Measurements from ENCODE around the gene SKA2. TPM values are rescaled to one million over a fixed set of nuclear protein-coding genes. Genes with fewer than 3 reads are reported as not detected.

The SKA2 gene
- total RNA-seq, 2 experiments from 2014 or later: 83.5 to 83.9 TPM

- Mint-ChIP-seq H3K27ac (no peak overlapping the region), H3K36me3 (peaks cover 14% of the 10 kb centered on the region), H3K4me3 (no peak overlapping the region), H3K4me1 (ENCODE audit: low read depth) (no peaks in the 10 kb centered on the region), H3K9me3 (peaks cover 2% of the 10 kb centered on the region), H3K27me3 (no peaks in the 10 kb centered on the region)
- CTCF ChIA-PET: no interaction called here
- intact Hi-C loops (cut with micrococcal nuclease): no loop called here
- no peak for DNase-seq
- POLR2A ChIA-PET: no interaction called here
Observed at GRCh38 chr17:59174671-59175070, 19.7 kb upstream of the SKA2 start.

GRCh38 chr17:59172436-59173004, 17.5 kb upstream of the SKA2 start:
- peaks cover 4% of the 10 kb centered on the region for H3K4me1 Mint-ChIP-seq (ENCODE audit: low read depth)
- DNase-seq: no peak
- ChIA-PET POLR2A (no interaction called here), CTCF (interaction anchor here (0.7 to 1.1 kb wide), 2 partner anchors 48 to 349 kb away, joined by 3 to 4 read pairs; partner anchors contain the start of gene GDPD1)
- no peak overlapping the region for H3K27ac Mint-ChIP-seq
- peaks cover 14% of the 10 kb centered on the region for H3K36me3 Mint-ChIP-seq
- no peak overlapping the region for H3K4me3 Mint-ChIP-seq
- intact Hi-C loops (cut with micrococcal nuclease): no loop called here
- no peaks in the 10 kb centered on the region for H3K27me3 Mint-ChIP-seq
- H3K9me3 Mint-ChIP-seq: peaks cover 2% of the 10 kb centered on the region

DNA sequence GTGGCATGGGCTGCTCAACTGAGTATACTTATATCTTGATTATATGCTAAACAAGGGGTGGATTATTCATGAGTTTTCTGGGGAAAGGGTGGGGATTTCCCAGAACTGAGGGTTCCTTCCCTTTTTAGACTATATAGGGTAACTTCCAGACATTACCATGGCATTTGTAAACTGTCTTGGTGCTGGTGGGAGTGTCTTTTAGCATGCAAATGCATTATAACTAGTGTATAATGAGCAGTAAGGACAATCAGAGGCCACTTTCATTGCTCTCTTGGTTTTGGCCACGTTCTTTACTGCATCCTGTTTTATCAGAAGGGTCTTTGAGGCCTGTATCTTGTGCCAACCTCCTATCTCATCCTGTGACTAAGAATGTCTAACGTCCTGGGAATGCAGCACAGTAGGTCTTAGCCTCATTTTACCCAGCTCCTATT, 12.6 kb upstream of the SKA2 start:
- Mint-ChIP-seq H3K36me3 (peaks cover 7% of the 10 kb centered on the region), H3K9me3 (no peaks in the 10 kb centered on the region), H3K27ac (no peak overlapping the region), H3K4me1 (ENCODE audit: low read depth) (peaks cover 6% of the 10 kb centered on the region), H3K27me3 (no peaks in the 10 kb centered on the region), H3K4me3 (no peak overlapping the region)
- ChIA-PET POLR2A (no interaction called here), CTCF (no interaction called here)
- intact Hi-C loops (cut with micrococcal nuclease): no loop called here
- DNase-seq: no peak

DNA sequence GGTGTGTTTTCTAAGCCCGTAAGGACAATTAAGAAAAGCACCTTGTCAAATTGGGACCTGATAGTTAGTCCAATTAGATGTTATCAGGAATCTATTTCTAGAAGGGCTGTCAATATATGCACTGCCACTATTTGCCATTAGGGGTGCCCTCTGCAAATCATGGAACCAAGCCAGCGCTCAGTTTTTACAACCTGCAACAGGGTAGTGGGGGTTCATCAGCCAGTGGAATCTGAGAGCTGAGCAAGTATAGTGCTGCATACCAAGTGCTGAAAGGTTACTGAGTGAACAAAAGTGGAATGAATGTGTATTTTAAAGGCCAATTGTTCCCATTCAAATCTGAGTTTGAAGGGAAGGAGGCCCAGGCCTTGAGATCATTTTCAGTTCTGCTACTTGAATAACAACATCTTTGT, 11.0 kb upstream of the SKA2 start:
- CTCF ChIA-PET: interaction anchor here (0.5 to 1.5 kb wide), 3 partner anchors 13 to 809 kb away, joined by 3 to 4 read pairs (median 3); partner anchors contain the start of gene TRIM37
- intact Hi-C loops (cut with micrococcal nuclease): no loop called here
- peak; percentile 45 for DNase-seq
- H3K4me3 Mint-ChIP-seq: peak overlapping the region; percentile 2
- H3K27ac Mint-ChIP-seq: no peak overlapping the region
- H3K4me1 Mint-ChIP-seq (ENCODE audit: low read depth): peaks cover 10% of the 10 kb centered on the region
- POLR2A ChIA-PET: no interaction called here
- H3K27me3 Mint-ChIP-seq: no peaks in the 10 kb centered on the region
- H3K9me3 Mint-ChIP-seq: no peaks in the 10 kb centered on the region
- H3K36me3 Mint-ChIP-seq: peaks cover 4% of the 10 kb centered on the region

- H3K4me3 Mint-ChIP-seq: no peak overlapping the region
- ChIA-PET POLR2A (no interaction called here), CTCF (interaction anchor here (1.1 kb wide), 1 partner anchor 18 kb away, joined by 3 read pairs; no protein-coding TSS in a partner anchor)
- H3K27me3 Mint-ChIP-seq: no peaks in the 10 kb centered on the region
- H3K9me3 Mint-ChIP-seq: no peaks in the 10 kb centered on the region
- intact Hi-C loops (cut with micrococcal nuclease): no loop called here
- DNase-seq: no peak
- H3K36me3 Mint-ChIP-seq: no peaks in the 10 kb centered on the region
- H3K4me1 Mint-ChIP-seq (ENCODE audit: low read depth): peaks cover 15% of the 10 kb centered on the region
- H3K27ac Mint-ChIP-seq: no peak overlapping the region
Observed at GRCh38 chr17:59161477-59161876, 6.5 kb upstream of the SKA2 start.

DNA sequence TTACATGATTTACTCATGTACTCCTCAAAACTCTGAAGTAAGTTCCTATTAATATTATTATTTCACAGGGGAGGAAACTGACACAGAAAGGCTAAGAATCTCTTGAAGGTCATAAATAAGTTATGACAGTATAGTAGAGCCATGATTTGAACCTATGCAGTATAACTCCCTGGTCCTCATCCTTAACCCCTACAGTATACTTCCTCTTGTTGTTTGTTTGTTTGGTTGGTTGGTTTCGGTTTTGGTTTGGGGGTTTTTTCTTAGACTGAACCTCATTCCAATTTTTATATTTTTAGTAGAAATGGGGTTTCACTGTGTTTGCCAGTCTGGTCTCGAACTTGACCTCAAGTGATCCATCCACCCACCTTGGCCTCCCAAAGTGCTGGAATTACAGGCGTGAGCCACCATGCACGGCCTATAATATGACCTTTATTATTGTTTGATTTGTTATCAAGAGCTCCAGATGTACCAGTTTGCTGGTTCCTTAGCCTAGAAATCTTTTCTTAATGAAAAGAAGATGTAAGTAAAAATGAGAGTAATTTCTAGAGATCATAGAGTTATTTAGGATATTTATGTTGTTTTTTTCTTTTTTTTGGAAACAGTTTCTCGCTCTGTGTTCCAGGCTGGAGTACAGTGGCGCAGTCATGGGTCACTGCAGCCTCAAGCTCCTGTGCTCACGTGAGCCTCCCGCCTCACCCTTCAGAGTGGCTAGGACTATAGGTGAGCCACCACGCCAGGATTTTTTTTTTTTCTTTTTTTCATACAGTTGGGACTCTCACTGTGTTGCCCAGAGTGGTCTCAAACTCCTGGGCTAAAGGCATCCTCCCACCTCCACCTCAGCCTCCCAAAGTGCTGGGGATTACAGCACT, 5.4 kb upstream of the SKA2 start:
- Mint-ChIP-seq H3K4me1 (ENCODE audit: low read depth) (peaks cover 17% of the 10 kb centered on the region), H3K27ac (no peak overlapping the region), H3K4me3 (no peak overlapping the region), H3K27me3 (no peaks in the 10 kb centered on the region), H3K36me3 (no peaks in the 10 kb centered on the region), H3K9me3 (no peaks in the 10 kb centered on the region)
- DNase-seq: no peak
- POLR2A ChIA-PET: no interaction called here
- intact Hi-C loops (cut with micrococcal nuclease): no loop called here
- CTCF ChIA-PET: no interaction called here

DNA sequence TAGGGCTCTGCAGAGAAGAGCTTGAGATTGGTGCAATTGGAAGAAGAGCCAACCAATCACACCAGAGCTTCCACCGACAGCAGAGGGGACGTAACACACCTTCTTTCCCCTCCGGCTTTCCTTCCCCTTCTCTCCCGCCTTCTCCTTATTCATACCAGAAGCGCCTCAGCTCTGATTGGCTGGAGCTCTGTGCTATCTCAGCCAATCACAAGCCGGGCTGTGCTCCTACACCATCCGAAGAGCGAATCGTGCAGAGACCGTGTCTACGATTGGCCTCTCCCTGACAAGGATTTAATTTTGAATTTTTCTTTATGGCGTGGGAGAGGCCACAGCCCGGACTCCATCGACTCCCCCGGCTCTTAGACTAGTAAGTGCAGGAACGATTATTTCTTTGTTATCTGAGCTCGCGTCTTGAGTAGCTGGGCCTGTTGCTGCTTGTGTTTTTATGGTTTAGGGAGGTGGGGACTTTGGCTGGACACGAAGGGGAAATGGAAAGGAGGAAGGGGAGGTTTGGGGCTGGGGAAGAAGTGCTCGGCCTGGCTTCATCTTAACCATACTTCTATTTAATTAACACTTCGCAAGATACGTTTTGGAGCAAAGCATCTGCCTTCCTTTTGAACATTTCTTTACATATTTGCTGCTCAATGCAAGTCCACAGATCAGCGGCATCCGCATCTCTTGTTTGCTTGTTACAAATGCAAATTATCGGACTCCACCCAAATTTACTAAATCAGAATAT, 622 bp upstream of the SKA2 start, which contains the start of gene PRR11:
TSS of gene PRR11 (plus strand) at position 308 of the 739 bp plus-strand sequence. CDS start 14,007 bp downstream, outside the sequence.
- no peak within 1 kb of the TSS for H3K27ac Mint-ChIP-seq
- CTCF ChIA-PET: interaction anchor here (1.0 kb wide), 2 partner anchors 49 to 151 kb away, joined by 3 to 6 read pairs; partner anchors contain the start of gene TRIM37
- peak; percentile 97 for DNase-seq
- no peak within 1 kb of the TSS for H3K4me3 Mint-ChIP-seq
- POLR2A ChIA-PET: interaction anchor here (0.8 to 4.7 kb wide), 6 partner anchors 31 to 524 kb away, joined by 4 to 39 read pairs (median 8); partner anchors contain the start of genes CLTC, GDPD1, SMG8 and TRIM37
- peaks cover 37% of the 10 kb centered on the region for H3K4me1 Mint-ChIP-seq (ENCODE audit: low read depth)
- H3K9me3 Mint-ChIP-seq: no peaks in the 10 kb centered on the region
- no peaks in the 10 kb centered on the region for H3K27me3 Mint-ChIP-seq
- intact Hi-C loops (cut with micrococcal nuclease): loop anchor here (1.0 to 5.0 kb wide), 8 partner anchors 49 to 1149 kb away; partner anchors contain the start of genes GDPD1, SMG8, SRSF1 and TRIM37
- H3K36me3 Mint-ChIP-seq: peaks cover 6% of the 10 kb centered on the region

DNA sequence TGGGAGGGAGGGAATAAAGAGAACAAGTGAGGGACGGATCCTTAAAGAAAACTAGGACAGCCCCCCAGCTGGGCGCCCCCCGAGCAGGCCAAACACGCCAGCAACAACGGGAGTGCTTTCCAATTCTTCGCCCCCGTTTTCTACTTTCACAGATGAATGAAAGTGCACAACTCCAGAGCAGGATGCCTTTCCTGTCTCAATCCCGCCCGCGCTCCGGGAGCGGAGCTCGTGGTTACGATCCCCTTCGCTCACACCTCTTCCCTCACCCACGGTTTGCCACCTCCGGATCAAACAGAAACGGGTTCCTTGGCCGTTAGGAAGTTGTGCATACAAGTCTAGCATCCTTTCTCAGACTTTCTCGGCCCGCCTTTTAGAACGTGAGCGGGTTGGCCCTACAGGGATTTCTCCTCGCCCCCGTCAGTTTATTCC, 680 bp downstream of the SKA2 start:
- Mint-ChIP-seq H3K27me3 (no peaks in the 10 kb centered on the region), H3K4me1 (ENCODE audit: low read depth) (peaks cover 44% of the 10 kb centered on the region), H3K9me3 (no peaks in the 10 kb centered on the region), H3K27ac (no peak overlapping the region), H3K36me3 (peaks cover 6% of the 10 kb centered on the region), H3K4me3 (no peak overlapping the region)
- POLR2A ChIA-PET: interaction anchor here (0.8 to 4.7 kb wide), 5 partner anchors 25 to 522 kb away, joined by 3 to 39 read pairs (median 8); partner anchors contain the start of genes SMG8 and TRIM37
- DNase-seq: peak; percentile 65
- CTCF ChIA-PET: no interaction called here
- intact Hi-C loops (cut with micrococcal nuclease): loop anchor here (2.0 kb wide), 3 partner anchors 56 to 1148 kb away; partner anchors contain the start of genes GDPD1, SMG8 and SRSF1

DNA sequence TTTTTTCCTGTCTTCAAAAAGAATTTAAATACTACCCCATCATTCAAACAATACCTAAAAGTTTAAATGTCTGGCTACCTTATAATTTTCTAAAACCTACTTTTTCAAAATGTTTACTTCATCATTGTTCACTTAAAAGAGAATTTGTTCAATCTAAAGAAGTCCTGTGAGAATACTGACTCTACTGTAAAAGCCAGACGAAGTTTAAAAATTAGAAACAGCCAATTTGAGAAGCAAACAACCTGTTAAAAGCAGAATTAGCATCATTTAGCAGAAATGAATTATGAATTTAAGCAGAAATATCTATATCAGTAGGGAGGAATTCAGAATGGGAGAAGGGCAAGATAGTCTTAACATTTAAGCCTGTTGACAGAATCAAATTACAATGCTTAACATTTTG, 2.1 kb downstream of the SKA2 start:
- H3K27me3 Mint-ChIP-seq: no peaks in the 10 kb centered on the region
- DNase-seq: no peak
- intact Hi-C loops (cut with micrococcal nuclease): no loop called here
- CTCF ChIA-PET: no interaction called here
- H3K36me3 Mint-ChIP-seq: peaks cover 6% of the 10 kb centered on the region
- no peak overlapping the region for H3K27ac Mint-ChIP-seq
- H3K4me3 Mint-ChIP-seq: no peak overlapping the region
- POLR2A ChIA-PET: interaction anchor here (0.6 to 4.7 kb wide), 4 partner anchors 47 to 811 kb away, joined by 3 to 39 read pairs (median 3); partner anchors contain the start of genes RNFT1 and TRIM37
- no peaks in the 10 kb centered on the region for H3K9me3 Mint-ChIP-seq
- H3K4me1 Mint-ChIP-seq (ENCODE audit: low read depth): peaks cover 48% of the 10 kb centered on the region

DNA sequence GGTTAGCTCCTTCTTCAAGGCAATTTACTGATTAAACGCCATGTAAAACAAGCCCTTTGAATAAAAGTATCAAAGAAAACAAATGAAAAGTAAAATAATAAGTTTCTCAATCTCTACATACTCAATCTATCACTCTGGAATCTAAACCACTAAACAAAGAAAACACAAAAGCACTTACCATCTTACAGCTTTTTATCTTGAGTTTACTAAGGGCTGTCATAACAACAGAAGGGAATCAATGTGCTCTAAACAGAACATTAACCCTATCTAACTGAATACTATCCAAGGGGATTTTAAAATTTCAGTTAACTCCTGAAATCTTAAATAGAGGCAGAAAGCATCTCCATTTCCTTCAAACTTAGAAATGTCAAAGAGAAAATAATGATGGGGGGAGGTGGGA, 3.4 kb downstream of the SKA2 start:
- ChIA-PET POLR2A (no interaction called here), CTCF (no interaction called here)
- Mint-ChIP-seq H3K4me3 (no peak overlapping the region), H3K4me1 (ENCODE audit: low read depth) (peaks cover 46% of the 10 kb centered on the region), H3K27me3 (no peaks in the 10 kb centered on the region), H3K36me3 (peaks cover 6% of the 10 kb centered on the region), H3K9me3 (no peaks in the 10 kb centered on the region), H3K27ac (no peak overlapping the region)
- intact Hi-C loops (cut with micrococcal nuclease): no loop called here
- DNase-seq: no peak

GRCh38 chr17:59151006-59151405, 4.0 kb downstream of the SKA2 start:
- no peak overlapping the region for H3K27ac Mint-ChIP-seq
- ChIA-PET POLR2A (no interaction called here), CTCF (interaction anchor here (0.5 kb wide), 1 partner anchor 115 kb away, joined by 3 read pairs; no protein-coding TSS in a partner anchor)
- H3K9me3 Mint-ChIP-seq: no peaks in the 10 kb centered on the region
- intact Hi-C loops (cut with micrococcal nuclease): no loop called here
- no peak overlapping the region for H3K4me3 Mint-ChIP-seq
- no peaks in the 10 kb centered on the region for H3K27me3 Mint-ChIP-seq
- peaks cover 42% of the 10 kb centered on the region for H3K4me1 Mint-ChIP-seq (ENCODE audit: low read depth)
- DNase-seq: no peak
- H3K36me3 Mint-ChIP-seq: peaks cover 6% of the 10 kb centered on the region

Data from activated CD4-positive, alpha-beta memory T cell treated with anti-CD3 and anti-CD28 coated beads for 36 hours (primary cell).